C4-2B (cell line): ENCODE data around the gene KIF14.

Experiments used
- CTCF ChIP-seq: fragments of 450-650 bp; conservative IDR thresholded peaks from 2 replicates; pipeline ENCODE4 v1.5.1; 2017; ENCODE audit warnings: mild to moderate bottlenecking
- ZFX ChIP-seq: fragments of 450-650 bp; IDR thresholded peaks from 2 replicates; pipeline ENCODE4 v1.6.1; 2017

GRCh38 chr1:200626853-200627534 is 6.4 kb upstream of the KIF14 start:
- TF ChIP-seq CTCF (no peak), ZFX (no peak)
